GM12872 (cell line): Measurements from ENCODE around the gene RALGAPB.

ENCODE experiments used
- CTCF ChIP-seq: IDR thresholded peaks from 3 replicates; pipeline ENCODE4 v1.5.1; 2011; ENCODE audit warnings: low read depth, mild to moderate bottlenecking, low read length, moderate library complexity; ENCODE audit not compliant: insufficient read depth

RALGAPB gene

GRCh38 chr20:38610521-38610920 is 137.9 kb downstream of the RALGAPB start:
- TF ChIP-seq CTCF, result no peak

- TF ChIP-seq CTCF, result no peak
These were observed 140.3 kb downstream of the RALGAPB start for GRCh38 chr20:38612751-38613515.

GRCh38 chr20:38615283-38615682 is 142.6 kb downstream of the RALGAPB start:
- no peak for TF ChIP-seq CTCF

- no peak for TF ChIP-seq CTCF
These were observed 143.8 kb downstream of the RALGAPB start for GRCh38 chr20:38616457-38616856.

GRCh38 chr20:38617011-38617829 is 144.6 kb downstream of the RALGAPB start:
- TF ChIP-seq CTCF, result no peak

GRCh38 chr20:38617830-38618196 is 145.2 kb downstream of the RALGAPB start:
- TF ChIP-seq CTCF, result no peak

- no peak for TF ChIP-seq CTCF
These were observed 147.8 kb downstream of the RALGAPB start for GRCh38 chr20:38620441-38620840.
